GM13976 (cell line): ENCODE measurements around the gene PTPRCAP.

Experiments used
- DNase-seq: peaks from one replicate; pipeline ENCODE4 v3.0.0; 2012; ENCODE audit warnings: low spot score
- CTCF ChIP-seq: IDR thresholded peaks from 2 replicates; pipeline ENCODE4 v1.5.1; 2012; ENCODE audit warnings: borderline replicate concordance, mild to moderate bottlenecking; ENCODE audit not compliant: insufficient read depth; ENCODE audit errors: extremely low read depth, missing control alignments, control extremely low read depth
- in situ Hi-C: fragments of 300-500 bp; cut with MboI; formaldehyde crosslinking; loops from one replicate; pipeline ENCODE4 v1.12.0; 2022; ENCODE audit warnings: low sequenced_read_pairs, mixed read lengths, inconsistent platforms; ENCODE audit not compliant: unreplicated experiment

The PTPRCAP gene

GRCh38 chr11:67448220-67448609 lies 10.7 kb upstream of the PTPRCAP start:
- DNase-seq = no peak
- in situ Hi-C loops = no loop called here
- no peak for TF ChIP-seq CTCF

GRCh38 chr11:67445515-67445914 lies 8.0 kb upstream of the PTPRCAP start:
- in situ Hi-C loops = no loop called here
- DNase-seq = no peak
- no peak for TF ChIP-seq CTCF

GRCh38 chr11:67442504-67443404 lies 5.3 kb upstream of the PTPRCAP start:
- in situ Hi-C loops = no loop called here
- no peak for TF ChIP-seq CTCF
- no peak for DNase-seq

DNA sequence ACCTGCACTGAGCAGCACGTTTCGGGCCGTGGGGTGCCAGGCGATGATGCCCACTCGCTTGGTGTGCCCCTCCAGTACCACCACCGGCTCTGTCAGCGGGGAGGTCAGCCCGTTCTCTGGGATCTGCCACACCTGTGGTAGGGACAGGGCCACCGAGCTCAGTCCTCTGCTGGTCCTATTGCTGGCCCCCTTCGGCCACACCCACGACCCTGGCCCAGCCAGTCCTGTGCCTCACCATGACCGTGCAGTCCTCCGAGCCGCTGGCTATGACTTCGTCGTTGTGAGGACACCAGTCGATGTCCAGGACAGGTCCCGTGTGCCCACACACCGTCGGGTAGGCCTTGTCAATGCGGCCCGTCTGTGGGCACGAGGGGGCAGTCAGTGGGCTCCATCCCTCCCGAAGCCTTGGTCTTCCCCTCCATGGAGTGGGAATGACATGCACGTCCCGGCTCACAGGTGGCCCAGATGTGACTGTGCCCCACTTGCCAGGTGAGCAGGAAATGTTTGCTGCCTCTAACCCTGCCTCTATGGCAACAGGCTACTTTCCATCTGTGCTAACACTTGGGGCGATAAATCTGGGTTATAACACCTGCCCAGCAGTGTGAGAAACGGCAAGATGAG lies 4.4 kb upstream of the PTPRCAP start:
- in situ Hi-C loops = no loop called here
- no peak for TF ChIP-seq CTCF
- no peak for DNase-seq

DNA sequence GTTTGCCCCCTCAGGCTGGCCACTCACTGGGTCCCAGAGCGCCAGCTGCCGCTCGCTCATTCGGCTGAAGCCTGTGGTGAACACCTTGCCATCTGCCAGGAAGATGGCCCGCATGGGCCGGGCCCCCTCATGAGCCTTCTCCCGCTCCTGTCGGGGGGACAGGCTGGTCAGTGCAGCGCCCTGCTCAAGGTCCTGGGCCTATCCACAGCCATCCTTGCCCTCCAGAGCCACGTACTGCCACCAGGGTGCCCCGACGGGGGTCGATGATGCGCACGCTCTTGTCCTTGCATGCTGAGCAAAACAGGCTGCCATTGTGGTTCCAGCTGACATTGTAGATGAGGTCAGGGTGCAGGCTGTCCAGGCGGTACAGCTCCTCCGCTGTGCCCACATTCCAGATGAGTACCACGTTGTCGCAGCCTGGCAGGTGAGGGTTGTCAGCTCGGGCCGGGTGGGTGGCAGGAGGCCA lies 3.6 kb upstream of the PTPRCAP start:
- in situ Hi-C loops = no loop called here
- TF ChIP-seq CTCF = no peak
- DNase-seq = no peak

DNA sequence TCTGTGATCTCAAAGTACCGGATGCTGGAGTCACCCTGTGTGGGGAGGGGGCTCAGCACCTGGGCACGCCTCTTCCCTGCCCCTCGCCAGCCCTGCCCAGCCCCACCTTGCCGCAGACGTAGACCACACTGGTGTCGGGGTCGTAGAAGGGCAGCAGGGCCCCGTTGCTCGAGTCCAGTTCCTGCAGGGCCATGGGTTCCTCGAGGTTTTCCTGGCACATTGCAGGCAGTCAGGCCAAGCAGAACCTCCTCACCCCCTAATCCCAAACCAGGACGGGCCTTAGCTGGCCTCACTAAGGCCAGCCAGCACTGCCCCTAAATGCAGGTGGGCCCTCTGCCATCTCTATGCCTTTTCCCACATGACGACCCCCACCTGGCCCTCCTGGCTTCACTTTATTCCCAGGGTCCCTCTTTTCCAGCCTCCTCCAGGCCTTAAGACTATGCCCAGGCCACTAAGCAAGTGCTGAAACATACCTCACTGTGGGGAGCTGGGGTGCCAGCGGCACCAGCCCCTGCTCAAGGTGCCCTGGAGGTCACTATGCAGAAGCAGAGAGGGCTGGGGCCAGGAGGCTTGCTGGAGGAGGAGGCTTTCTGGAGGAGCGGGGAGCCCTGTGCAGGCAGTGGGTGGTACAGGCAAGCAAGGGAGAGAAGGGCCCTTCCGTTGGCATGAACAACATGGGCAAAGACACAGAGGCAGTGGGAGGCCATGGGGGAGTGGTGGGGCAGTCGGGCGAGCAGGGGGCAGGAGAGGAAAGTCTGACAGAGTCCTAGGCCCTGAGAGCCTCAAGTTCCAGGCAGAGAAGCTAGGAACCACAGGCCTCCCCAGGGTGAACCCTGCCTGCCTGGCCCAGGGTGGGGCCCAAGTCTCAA lies 3.0 kb upstream of the PTPRCAP start:
- no peak for DNase-seq
- in situ Hi-C loops = no loop called here
- TF ChIP-seq CTCF = no peak
